ENCODE data around the gene S100A5.
"Not testable (repeated sequence)": the region's sequence is repeated elsewhere in the genome, so short reads cannot be mapped to it uniquely, and the experiment has no call there.

S100A5 gene

GRCh38 chr1:153520137-153520691 lies 20.5 kb downstream of the S100A5 start:
- WGBS (ENCODE audit: extremely low coverage, insufficient coverage, insufficient read length) = no CpG with 5 or more reads among the region's 5 CpGs
- not testable (repeated sequence) for H3K4ac ChIP-seq (ENCODE audit: low read depth, low read length); DNase-seq; H3K23ac ChIP-seq (ENCODE audit: low read length); H2AFZ ChIP-seq (ENCODE audit: insufficient read depth, low read length, poor library complexity); H3K36me3 ChIP-seq (ENCODE audit: control insufficient read depth in 1 of 2, insufficient read depth in 2 of 2, low read length in 2 of 2); H2BK12ac ChIP-seq (ENCODE audit: low read length); H3K79me1 ChIP-seq (ENCODE audit: low read length); H2BK120ac ChIP-seq (ENCODE audit: insufficient read depth, low read length, poor library complexity); H3K9ac ChIP-seq (ENCODE audit: low read length); H4K12ac ChIP-seq (ENCODE audit: low read depth, low read length); H3K4me2 ChIP-seq (ENCODE audit: low read length); H2AK5ac ChIP-seq (ENCODE audit: low read length); H3K79me2 ChIP-seq (ENCODE audit: control insufficient read depth, insufficient read depth, low read length, poor library complexity); H3K14ac ChIP-seq (ENCODE audit: low read length); H4K91ac ChIP-seq (ENCODE audit: low read depth, low read length); H3K9me3 ChIP-seq (ENCODE audit: insufficient read depth, low read depth, low read length); H3K4me3 ChIP-seq (ENCODE audit: low read depth, low read length); H3K18ac ChIP-seq (ENCODE audit: low read length); H2BK5ac ChIP-seq (ENCODE audit: low read depth, low read length, poor library complexity); H3K27me3 ChIP-seq (ENCODE audit: insufficient read depth, low read length); H4K8ac ChIP-seq (ENCODE audit: low read depth, low read length); H3K27ac ChIP-seq (ENCODE audit: low read depth, low read length)
- H3K4me1 ChIP-seq (ENCODE audit: control insufficient read depth in 1 of 2, insufficient read depth in 2 of 2, low read length in 2 of 2) = peaks cover 12 to 18% of the 10 kb centered on the region in 2 experiments

GRCh38 chr1:153519242-153519641 lies 21.5 kb downstream of the S100A5 start:
- no peaks in the 10 kb centered on the region for H3K27me3 ChIP-seq (ENCODE audit: insufficient read depth, low read length)
- no peak overlapping the region for H3K4ac ChIP-seq (ENCODE audit: low read depth, low read length)
- H4K91ac ChIP-seq (ENCODE audit: low read depth, low read length) = no peak overlapping the region
- H2AFZ ChIP-seq (ENCODE audit: insufficient read depth, low read length, poor library complexity) = no peak overlapping the region
- no peaks in the 10 kb centered on the region for H3K36me3 ChIP-seq (ENCODE audit: control insufficient read depth in 1 of 2, insufficient read depth in 2 of 2, low read length in 2 of 2)
- H2BK5ac ChIP-seq (ENCODE audit: low read depth, low read length, poor library complexity) = no peak overlapping the region
- no peak overlapping the region for H3K18ac ChIP-seq (ENCODE audit: low read length)
- no peak overlapping the region for H3K9ac ChIP-seq (ENCODE audit: low read length)
- no peak overlapping the region for H4K12ac ChIP-seq (ENCODE audit: low read depth, low read length)
- H3K4me3 ChIP-seq (ENCODE audit: low read depth, low read length) = no peak overlapping the region
- H3K9me3 ChIP-seq (ENCODE audit: insufficient read depth, low read depth, low read length) = no peaks in the 10 kb centered on the region
- no peak overlapping the region for H2BK120ac ChIP-seq (ENCODE audit: insufficient read depth, low read length, poor library complexity)
- no peak overlapping the region for H3K4me2 ChIP-seq (ENCODE audit: low read length)
- no peak overlapping the region for H2AK5ac ChIP-seq (ENCODE audit: low read length)
- peaks cover 12 to 17% of the 10 kb centered on the region in 2 experiments for H3K4me1 ChIP-seq (ENCODE audit: control insufficient read depth in 1 of 2, insufficient read depth in 2 of 2, low read length in 2 of 2)
- DNase-seq = no peak
- H3K79me2 ChIP-seq (ENCODE audit: control insufficient read depth, insufficient read depth, low read length, poor library complexity) = peaks cover 2% of the 10 kb centered on the region
- H4K8ac ChIP-seq (ENCODE audit: low read depth, low read length) = no peak overlapping the region
- no CpG with 5 or more reads among the region's 3 CpGs for WGBS (ENCODE audit: extremely low coverage, insufficient coverage, insufficient read length)
- H3K14ac ChIP-seq (ENCODE audit: low read length) = no peak overlapping the region
- peak overlapping the region; percentile 1 for H2BK12ac ChIP-seq (ENCODE audit: low read length)
- no peak overlapping the region for H3K27ac ChIP-seq (ENCODE audit: low read depth, low read length)
- H3K23ac ChIP-seq (ENCODE audit: low read length) = no peak overlapping the region
- H3K79me1 ChIP-seq (ENCODE audit: low read length) = peaks cover 4% of the 10 kb centered on the region

GRCh38 chr1:153515504-153516394 lies 25.0 kb downstream of the S100A5 start:
- Histone ChIP-seq H3K4me1 (ENCODE audit: control insufficient read depth in 1 of 2, insufficient read depth in 2 of 2, low read length in 2 of 2) (peaks cover 10 to 15% of the 10 kb centered on the region in 2 experiments), H4K91ac (ENCODE audit: low read depth, low read length) (peak overlapping the region; percentile 58), H2AK5ac (ENCODE audit: low read length) (peak overlapping the region; percentile 5), H3K14ac (ENCODE audit: low read length) (peak overlapping the region; percentile 25), H3K9me3 (ENCODE audit: insufficient read depth, low read depth, low read length) (no peaks in the 10 kb centered on the region), H3K4me2 (ENCODE audit: low read length) (no peak overlapping the region), H3K9ac (ENCODE audit: low read length) (no peak overlapping the region), H3K27ac (ENCODE audit: low read depth, low read length) (peak overlapping the region; percentile 8), H4K8ac (ENCODE audit: low read depth, low read length) (peak overlapping the region; percentile 24), H2BK5ac (ENCODE audit: low read depth, low read length, poor library complexity) (no peak overlapping the region), H3K23ac (ENCODE audit: low read length) (no peak overlapping the region), H3K18ac (ENCODE audit: low read length) (no peak overlapping the region), H3K79me2 (ENCODE audit: control insufficient read depth, insufficient read depth, low read length, poor library complexity) (peaks cover 1% of the 10 kb centered on the region), H4K12ac (ENCODE audit: low read depth, low read length) (peak overlapping the region; percentile 5), H2BK12ac (ENCODE audit: low read length) (peak overlapping the region; percentile 47), H3K79me1 (ENCODE audit: low read length) (peaks cover 13% of the 10 kb centered on the region), H3K36me3 (ENCODE audit: control insufficient read depth in 1 of 2, insufficient read depth in 2 of 2, low read length in 2 of 2) (no peaks in the 10 kb centered on the region), H3K27me3 (ENCODE audit: insufficient read depth, low read length) (no peaks in the 10 kb centered on the region), H2AFZ (ENCODE audit: insufficient read depth, low read length, poor library complexity) (peak overlapping the region; percentile 1), H3K4ac (ENCODE audit: low read depth, low read length) (no peak overlapping the region), H3K4me3 (ENCODE audit: low read depth, low read length) (no peak overlapping the region), H2BK120ac (ENCODE audit: insufficient read depth, low read length, poor library complexity) (peak overlapping the region; percentile 40)
- no CpG with 5 or more reads among the region's 8 CpGs for WGBS (ENCODE audit: extremely low coverage, insufficient coverage, insufficient read length)
- DNase-seq = peak; percentile 50 to 71

GRCh38 chr1:153513666-153514065 lies 27.1 kb downstream of the S100A5 start:
- no peak overlapping the region for H3K18ac ChIP-seq (ENCODE audit: low read length)
- H3K36me3 ChIP-seq (ENCODE audit: control insufficient read depth in 1 of 2, insufficient read depth in 2 of 2, low read length in 2 of 2) = no peaks in the 10 kb centered on the region
- peaks cover 14% of the 10 kb centered on the region for H3K79me1 ChIP-seq (ENCODE audit: low read length)
- WGBS (ENCODE audit: extremely low coverage, insufficient coverage, insufficient read length) = no CpG with 5 or more reads among the region's 7 CpGs
- H3K4ac ChIP-seq (ENCODE audit: low read depth, low read length) = no peak overlapping the region
- no peak overlapping the region for H2AFZ ChIP-seq (ENCODE audit: insufficient read depth, low read length, poor library complexity)
- H3K4me2 ChIP-seq (ENCODE audit: low read length) = no peak overlapping the region
- H2BK5ac ChIP-seq (ENCODE audit: low read depth, low read length, poor library complexity) = no peak overlapping the region
- H2AK5ac ChIP-seq (ENCODE audit: low read length) = peak overlapping the region; percentile 81
- DNase-seq = no peak
- no peaks in the 10 kb centered on the region for H3K79me2 ChIP-seq (ENCODE audit: control insufficient read depth, insufficient read depth, low read length, poor library complexity)
- no peak overlapping the region for H3K4me3 ChIP-seq (ENCODE audit: low read depth, low read length)
- peak overlapping the region; percentile 23 for H2BK120ac ChIP-seq (ENCODE audit: insufficient read depth, low read length, poor library complexity)
- peaks cover 8 to 11% of the 10 kb centered on the region in 2 experiments for H3K4me1 ChIP-seq (ENCODE audit: control insufficient read depth in 1 of 2, insufficient read depth in 2 of 2, low read length in 2 of 2)
- no peak overlapping the region for H3K14ac ChIP-seq (ENCODE audit: low read length)
- H3K9me3 ChIP-seq (ENCODE audit: insufficient read depth, low read depth, low read length) = no peaks in the 10 kb centered on the region
- H3K27ac ChIP-seq (ENCODE audit: low read depth, low read length) = no peak overlapping the region
- H3K27me3 ChIP-seq (ENCODE audit: insufficient read depth, low read length) = no peaks in the 10 kb centered on the region
- no peak overlapping the region for H4K8ac ChIP-seq (ENCODE audit: low read depth, low read length)
- H4K91ac ChIP-seq (ENCODE audit: low read depth, low read length) = peak overlapping the region; percentile 77
- no peak overlapping the region for H4K12ac ChIP-seq (ENCODE audit: low read depth, low read length)
- H3K23ac ChIP-seq (ENCODE audit: low read length) = no peak overlapping the region
- H3K9ac ChIP-seq (ENCODE audit: low read length) = no peak overlapping the region
- H2BK12ac ChIP-seq (ENCODE audit: low read length) = peak overlapping the region; percentile 85
